ENCODE data around the gene SRRM5. TPM values are rescaled to one million over a fixed set of nuclear protein-coding genes. Genes with fewer than 3 reads are reported as not detected.
"Not testable (repeated sequence)": the region's sequence is repeated elsewhere in the genome, so short reads cannot be mapped to it uniquely, and the experiment has no call there.

Gene SRRM5
- total and polyA plus RNA-seq, 8 donors: 0.06 to 1.3 (median 0.26) TPM; not detected in 2

DNA sequence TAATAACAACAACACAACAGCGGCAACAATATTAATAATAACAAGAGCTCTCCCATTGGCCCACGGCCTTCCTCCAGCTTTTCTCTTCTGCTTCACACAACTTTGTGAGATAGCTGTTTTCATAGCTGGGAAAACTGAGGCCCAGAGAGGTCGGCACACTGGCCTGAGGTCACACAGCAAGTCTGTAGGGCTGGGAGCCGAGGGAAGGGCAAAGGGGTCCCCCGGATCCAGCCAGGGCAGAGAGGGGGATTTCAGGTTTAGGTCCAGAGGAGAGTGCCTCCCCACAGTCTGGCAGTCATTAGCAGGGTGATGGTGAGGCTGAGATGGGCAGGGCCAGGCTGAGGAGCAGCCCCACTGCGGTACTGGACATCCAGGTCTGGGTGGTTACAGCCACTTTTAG, 36.7 kb downstream of the SRRM5 start:
- TF ChIP-seq, protein P1, sequence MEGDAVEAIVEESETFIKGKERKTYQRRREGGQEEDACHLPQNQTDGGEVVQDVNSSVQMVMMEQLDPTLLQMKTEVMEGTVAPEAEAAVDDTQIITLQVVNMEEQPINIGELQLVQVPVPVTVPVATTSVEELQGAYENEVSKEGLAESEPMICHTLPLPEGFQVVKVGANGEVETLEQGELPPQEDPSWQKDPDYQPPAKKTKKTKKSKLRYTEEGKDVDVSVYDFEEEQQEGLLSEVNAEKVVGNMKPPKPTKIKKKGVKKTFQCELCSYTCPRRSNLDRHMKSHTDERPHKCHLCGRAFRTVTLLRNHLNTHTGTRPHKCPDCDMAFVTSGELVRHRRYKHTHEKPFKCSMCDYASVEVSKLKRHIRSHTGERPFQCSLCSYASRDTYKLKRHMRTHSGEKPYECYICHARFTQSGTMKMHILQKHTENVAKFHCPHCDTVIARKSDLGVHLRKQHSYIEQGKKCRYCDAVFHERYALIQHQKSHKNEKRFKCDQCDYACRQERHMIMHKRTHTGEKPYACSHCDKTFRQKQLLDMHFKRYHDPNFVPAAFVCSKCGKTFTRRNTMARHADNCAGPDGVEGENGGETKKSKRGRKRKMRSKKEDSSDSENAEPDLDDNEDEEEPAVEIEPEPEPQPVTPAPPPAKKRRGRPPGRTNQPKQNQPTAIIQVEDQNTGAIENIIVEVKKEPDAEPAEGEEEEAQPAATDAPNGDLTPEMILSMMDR (IDR thresholded peaks at IDR 0.05): no peak
- H3K4me3 ChIP-seq: no peak overlapping the region
- ATAC-seq (no peak), FAIRE-seq (no peak), DNase-seq (no peak)
- WGBS, 2 donors: 92 to 96% methylated on average over 6 of the region's 6 CpGs
- intact Hi-C loops (cut with DNase I): loop anchor here in 1 of 3 donors (10.0 kb wide), 1 partner anchor 94 kb away; no protein-coding TSS in a partner anchor
- H3K27me3 ChIP-seq: no peaks in the 10 kb centered on the region
- no peaks in the 10 kb centered on the region for H3K9me3 ChIP-seq
- no peak overlapping the region for H3K27ac ChIP-seq
- no peaks in the 10 kb centered on the region for H3K36me3 ChIP-seq
- peaks cover 0 to 7% (median 6%) of the 10 kb centered on the region in 3 donors for H3K4me1 ChIP-seq

DNA sequence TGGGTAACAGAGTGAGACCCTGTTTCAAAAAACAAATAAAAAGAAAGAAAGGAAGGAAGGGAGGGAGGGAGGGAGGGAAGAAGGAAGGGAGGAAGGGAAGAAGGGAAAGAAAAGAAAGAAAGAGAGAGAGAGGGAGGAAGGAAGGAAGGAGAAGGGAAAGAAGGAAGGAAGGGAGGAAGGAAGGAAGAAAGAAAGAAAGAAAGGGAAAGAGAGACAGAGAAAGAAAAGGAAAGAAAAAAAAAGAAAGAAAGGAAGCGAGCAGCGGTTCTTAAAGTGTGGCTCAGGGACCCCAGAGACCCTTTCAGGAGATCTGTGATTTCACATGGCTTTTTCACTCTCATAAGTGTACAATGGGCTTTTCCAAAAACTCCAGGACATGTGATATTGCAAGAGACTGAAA, 37.6 kb downstream of the SRRM5 start:
- H3K27me3 ChIP-seq: no peaks in the 10 kb centered on the region
- H3K4me1 ChIP-seq: peaks cover 0 to 7% (median 6%) of the 10 kb centered on the region in 3 donors
- intact Hi-C loops (cut with DNase I): loop anchor here in 1 of 3 donors (10.0 kb wide), 1 partner anchor 95 kb away; no protein-coding TSS in a partner anchor
- no peak overlapping the region for H3K4me3 ChIP-seq
- H3K9me3 ChIP-seq: no peaks in the 10 kb centered on the region
- ATAC-seq (no peak), FAIRE-seq (no peak), DNase-seq (no peak)
- WGBS, 2 donors: 86 to 88% methylated on average over 2 of the region's 2 CpGs
- TF ChIP-seq, protein P1 (IDR thresholded peaks at IDR 0.05): no peak
- no peak overlapping the region for H3K27ac ChIP-seq
- H3K36me3 ChIP-seq: no peaks in the 10 kb centered on the region

DNA sequence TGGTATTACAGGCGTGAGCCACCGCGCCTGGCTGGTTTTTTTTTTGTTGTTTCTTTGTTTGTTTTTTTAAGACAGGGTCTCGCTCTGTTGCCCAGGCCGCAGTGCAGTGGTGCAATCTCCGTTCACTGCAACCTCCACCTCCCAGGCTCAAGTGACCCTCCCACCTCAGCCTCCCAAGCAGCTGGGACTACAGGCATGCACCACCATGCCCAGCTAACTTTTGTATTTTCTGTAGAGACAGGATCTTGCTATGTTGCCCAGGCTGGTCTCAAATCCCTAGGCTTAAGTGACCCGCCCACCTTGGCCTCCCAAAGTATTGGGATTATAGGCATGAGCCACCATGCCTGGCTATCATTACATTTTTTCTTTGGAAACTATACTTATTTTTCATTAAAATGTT, 38.4 kb downstream of the SRRM5 start:
- FAIRE-seq, H3K27ac ChIP-seq, H3K27me3 ChIP-seq, ATAC-seq, H3K9me3 ChIP-seq, DNase-seq, H3K36me3 ChIP-seq, H3K4me1 ChIP-seq, H3K4me3 ChIP-seq: not testable (repeated sequence)
- intact Hi-C loops (cut with DNase I): loop anchor here in 1 of 3 donors (5.0 to 10.0 kb wide), 2 partner anchors 108 to 205 kb away; no protein-coding TSS in a partner anchor
- 96 to 97% methylated on average over 6 to 7 of the region's 7 CpGs for WGBS, 2 donors

DNA sequence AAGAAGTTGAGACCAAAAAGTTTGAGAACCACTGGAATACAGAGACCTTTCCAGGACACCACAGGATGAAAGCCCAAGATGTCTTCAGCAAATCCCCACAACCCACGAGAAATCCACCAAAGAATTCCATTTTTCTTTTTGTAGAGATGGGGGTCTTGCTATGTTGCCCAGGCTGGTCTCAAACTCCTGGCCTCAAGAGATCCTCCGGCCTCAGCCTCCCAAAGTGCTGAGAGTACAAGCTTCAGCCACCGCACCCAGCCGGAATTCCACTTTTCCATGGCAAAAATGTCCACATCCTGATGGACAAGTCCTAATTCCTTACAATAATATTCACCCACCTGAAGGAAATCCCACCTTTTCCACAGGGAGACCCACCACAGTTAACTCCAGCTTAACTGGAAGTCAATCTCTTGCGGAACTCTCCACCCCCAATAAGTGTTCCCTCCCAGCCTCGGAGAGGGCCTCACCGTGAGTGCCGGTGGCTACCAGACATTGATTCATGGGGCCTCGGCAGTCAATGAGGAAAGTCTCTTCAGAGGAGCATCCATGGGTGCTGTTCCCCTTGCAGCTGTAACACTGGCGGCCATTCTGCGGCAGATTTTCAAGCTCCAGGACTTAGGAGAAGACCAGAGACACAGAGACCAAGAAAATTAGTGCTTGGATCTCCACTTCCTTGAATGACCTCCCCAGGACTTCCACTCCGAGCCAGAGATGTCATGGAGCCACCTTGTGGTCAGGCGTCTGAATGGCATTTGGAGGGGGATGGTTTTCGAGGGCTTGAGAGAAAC, 40.1 kb downstream of the SRRM5 start:
- H3K27me3 ChIP-seq: no peaks in the 10 kb centered on the region
- FAIRE-seq (no peak), ATAC-seq (peak; percentile 91 to 98 (median 97)), DNase-seq (peak; percentile 56 to 78 (median 70))
- peaks cover 0 to 7% (median 6%) of the 10 kb centered on the region in 3 donors for H3K4me1 ChIP-seq
- no peaks in the 10 kb centered on the region for H3K36me3 ChIP-seq
- no peaks in the 10 kb centered on the region for H3K9me3 ChIP-seq
- WGBS, 2 donors: 28 to 34% methylated on average over 14 of the region's 14 CpGs
- TF ChIP-seq, protein P1 (IDR thresholded peaks at IDR 0.05): peak; percentile 62 to 71 (median 64)
- H3K4me3 ChIP-seq: peak overlapping the region; percentile 9 to 52 (median 24)
- peak overlapping the region; percentile 6 to 55 (median 34) for H3K27ac ChIP-seq
- intact Hi-C loops (cut with DNase I): loop anchor here in 1 of 3 donors (5.0 to 10.0 kb wide), 2 partner anchors 110 to 207 kb away; no protein-coding TSS in a partner anchor

DNA sequence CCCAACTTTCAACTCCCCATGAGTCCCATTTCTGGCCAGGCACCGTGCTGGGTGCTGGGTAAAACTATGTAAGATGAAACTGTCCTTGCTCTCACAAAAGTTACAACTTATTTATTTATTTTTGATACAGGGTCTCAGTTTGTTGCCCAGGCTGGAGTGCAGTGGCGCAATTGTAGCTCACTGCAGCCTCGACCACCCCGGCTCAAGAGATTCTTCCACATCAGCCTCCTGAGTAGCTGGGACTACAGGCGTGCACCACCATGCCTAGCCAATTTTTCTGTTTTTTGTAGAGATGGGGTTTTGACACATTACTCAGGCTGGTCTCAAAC, 40.6 kb downstream of the SRRM5 start:
- peak overlapping the region in 1 of 4 donors; percentile 29 for H3K4me3 ChIP-seq
- no peaks in the 10 kb centered on the region for H3K9me3 ChIP-seq
- H3K27ac ChIP-seq: no peak overlapping the region
- DNase-seq (no peak), ATAC-seq (peak in 1 of 4 donors; percentile 26), FAIRE-seq (no peak)
- WGBS, 2 donors: 51 to 55% methylated on average over 5 of the region's 5 CpGs
- H3K27me3 ChIP-seq: no peaks in the 10 kb centered on the region
- TF ChIP-seq, protein P1 (IDR thresholded peaks at IDR 0.05): no peak
- no peaks in the 10 kb centered on the region for H3K36me3 ChIP-seq
- intact Hi-C loops (cut with DNase I): loop anchor here in 1 of 3 donors (5.0 to 10.0 kb wide), 2 partner anchors 110 to 208 kb away; no protein-coding TSS in a partner anchor
- peaks cover 0 to 7% (median 6%) of the 10 kb centered on the region in 3 donors for H3K4me1 ChIP-seq

Measured in pancreas (tissue), 10 donors.